ENCODE data around the gene PI4KA. TPM values are rescaled to one million over a fixed set of nuclear protein-coding genes. Genes with fewer than 3 reads are reported as not detected.

Gene PI4KA
- total and polyA plus RNA-seq, 10 donors: 29.8 to 143 (median 108) TPM

GRCh38 chr22:20798218-20798617 is 60.4 kb downstream of the PI4KA start:
- no peak for TF ChIP-seq POLR2AphosphoS5 (IDR thresholded peaks at IDR 0.05)
- no peak for TF ChIP-seq POLR2A (IDR thresholded peaks at IDR 0.05)
- TF ChIP-seq CTCF (IDR thresholded peaks at IDR 0.05 in 8 of 11, conservative IDR thresholded peaks at IDR 0.05 in 3 of 11): no peak
- DNase-seq: no peak
- H3K4me3 ChIP-seq: no peak overlapping the region
- H3K36me3 ChIP-seq: peaks cover 5 to 100% (median 86%) of the 10 kb centered on the region in 6 donors
- H3K27ac ChIP-seq: no peak overlapping the region
- H3K27me3 ChIP-seq (replicated peaks in 1 of 7): no peaks in the 10 kb centered on the region
- intact Hi-C loops (cut with DNase I; ENCODE audit: low total_unique reads): no loop called here
- 82 to 97% (median 92%) methylated on average over 5 of the region's 5 CpGs for WGBS, 5 donors
- no peaks in the 10 kb centered on the region for H3K4me1 ChIP-seq
- no peaks in the 10 kb centered on the region for H3K9me3 ChIP-seq

- Histone ChIP-seq H3K4me3 (no peak overlapping the region), H3K4me1 (no peaks in the 10 kb centered on the region), H3K27me3 (replicated peaks in 1 of 7) (no peaks in the 10 kb centered on the region), H3K27ac (no peak overlapping the region), H3K9me3 (no peaks in the 10 kb centered on the region), H3K36me3 (peaks cover 5 to 100% (median 85%) of the 10 kb centered on the region in 6 donors)
- DNase-seq: no peak
- WGBS, 5 donors: 94 to 99% (median 96%) methylated on average over 8 of the region's 8 CpGs
- TF ChIP-seq POLR2A (IDR thresholded peaks at IDR 0.05): no peak
- no peak for TF ChIP-seq POLR2AphosphoS5 (IDR thresholded peaks at IDR 0.05)
- TF ChIP-seq CTCF (IDR thresholded peaks at IDR 0.05 in 8 of 11, conservative IDR thresholded peaks at IDR 0.05 in 3 of 11): no peak
- intact Hi-C loops (cut with DNase I; ENCODE audit: low total_unique reads): no loop called here
Observed at GRCh38 chr22:20796731-20797130, 61.9 kb downstream of the PI4KA start.

DNA sequence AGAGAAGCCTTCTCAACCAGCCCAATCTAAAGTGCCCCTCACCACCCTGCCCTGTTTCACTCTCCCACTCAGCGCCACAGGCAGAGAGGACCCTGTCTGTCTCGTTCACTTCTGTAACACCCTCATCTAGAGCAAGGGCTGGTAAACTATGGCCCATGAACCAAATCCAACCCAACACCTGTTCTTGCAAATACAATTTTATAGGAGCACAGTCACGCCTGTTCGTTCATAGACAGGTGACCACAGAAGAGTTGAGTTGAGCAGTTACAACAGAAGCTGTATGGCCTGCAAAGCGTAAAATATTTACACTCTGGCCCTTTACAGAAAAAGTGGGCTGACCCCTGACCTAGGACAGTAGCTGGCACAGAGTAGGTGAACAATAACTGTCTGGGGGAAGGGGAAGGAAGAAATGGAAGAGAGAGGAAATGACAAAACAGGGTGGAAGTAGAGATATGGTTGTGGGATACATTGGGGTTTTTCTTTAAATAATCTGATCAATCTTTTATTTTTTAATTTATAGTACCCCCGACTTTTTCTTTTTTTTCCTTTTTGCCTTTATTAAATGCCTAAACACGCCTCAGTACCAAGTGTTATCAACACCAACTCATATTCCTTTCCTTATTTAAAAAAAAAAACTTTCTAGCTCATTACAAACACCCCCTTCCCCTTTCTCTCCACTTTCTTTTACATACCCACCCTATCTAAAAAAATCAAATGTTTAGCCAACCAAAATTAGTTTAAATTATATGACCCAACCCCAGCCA is 63.8 kb downstream of the PI4KA start:
- no peak for TF ChIP-seq CTCF (IDR thresholded peaks at IDR 0.05 in 8 of 11, conservative IDR thresholded peaks at IDR 0.05 in 3 of 11)
- no peak for TF ChIP-seq POLR2AphosphoS5 (IDR thresholded peaks at IDR 0.05)
- TF ChIP-seq POLR2A (IDR thresholded peaks at IDR 0.05): no peak
- no peaks in the 10 kb centered on the region for H3K9me3 ChIP-seq
- H3K36me3 ChIP-seq: peaks cover 5 to 99% (median 76%) of the 10 kb centered on the region in 6 donors
- no peak overlapping the region for H3K4me3 ChIP-seq
- no peaks in the 10 kb centered on the region for H3K4me1 ChIP-seq
- H3K27me3 ChIP-seq (replicated peaks in 1 of 7): no peaks in the 10 kb centered on the region
- no peak overlapping the region for H3K27ac ChIP-seq
- WGBS, 5 donors: 80 to 90% (median 84%) methylated on average over 7 of the region's 7 CpGs
- intact Hi-C loops (cut with DNase I; ENCODE audit: low total_unique reads): no loop called here
- no peak for DNase-seq

GRCh38 chr22:20793748-20794649 is 64.6 kb downstream of the PI4KA start:
- H3K9me3 ChIP-seq: no peaks in the 10 kb centered on the region
- H3K4me3 ChIP-seq: no peak overlapping the region
- WGBS, 5 donors: 81 to 91% (median 81%) methylated on average over 12 to 13 of the region's 13 CpGs
- intact Hi-C loops (cut with DNase I; ENCODE audit: low total_unique reads): no loop called here
- no peaks in the 10 kb centered on the region for H3K27me3 ChIP-seq (replicated peaks in 1 of 7)
- no peak overlapping the region for H3K27ac ChIP-seq
- H3K36me3 ChIP-seq: peaks cover 4 to 99% (median 74%) of the 10 kb centered on the region in 6 donors
- no peak for DNase-seq
- TF ChIP-seq POLR2AphosphoS5 (IDR thresholded peaks at IDR 0.05): no peak
- no peak for TF ChIP-seq CTCF (IDR thresholded peaks at IDR 0.05 in 8 of 11, conservative IDR thresholded peaks at IDR 0.05 in 3 of 11)
- no peak for TF ChIP-seq POLR2A (IDR thresholded peaks at IDR 0.05)
- no peaks in the 10 kb centered on the region for H3K4me1 ChIP-seq

Measured in spleen (tissue), 11 donors.